HS-27A (cell line): Measurements from ENCODE around the gene TRAPPC8.
"Not testable (repeated sequence)": the region's sequence is repeated elsewhere in the genome, so short reads cannot be mapped to it uniquely, and the experiment has no call there.

Experiments
- DNase-seq: peaks from one replicate; pipeline ENCODE4 v3.0.0-alpha.2; 2012; ENCODE audit warnings: low read depth, missing footprints

TRAPPC8 gene

DNA sequence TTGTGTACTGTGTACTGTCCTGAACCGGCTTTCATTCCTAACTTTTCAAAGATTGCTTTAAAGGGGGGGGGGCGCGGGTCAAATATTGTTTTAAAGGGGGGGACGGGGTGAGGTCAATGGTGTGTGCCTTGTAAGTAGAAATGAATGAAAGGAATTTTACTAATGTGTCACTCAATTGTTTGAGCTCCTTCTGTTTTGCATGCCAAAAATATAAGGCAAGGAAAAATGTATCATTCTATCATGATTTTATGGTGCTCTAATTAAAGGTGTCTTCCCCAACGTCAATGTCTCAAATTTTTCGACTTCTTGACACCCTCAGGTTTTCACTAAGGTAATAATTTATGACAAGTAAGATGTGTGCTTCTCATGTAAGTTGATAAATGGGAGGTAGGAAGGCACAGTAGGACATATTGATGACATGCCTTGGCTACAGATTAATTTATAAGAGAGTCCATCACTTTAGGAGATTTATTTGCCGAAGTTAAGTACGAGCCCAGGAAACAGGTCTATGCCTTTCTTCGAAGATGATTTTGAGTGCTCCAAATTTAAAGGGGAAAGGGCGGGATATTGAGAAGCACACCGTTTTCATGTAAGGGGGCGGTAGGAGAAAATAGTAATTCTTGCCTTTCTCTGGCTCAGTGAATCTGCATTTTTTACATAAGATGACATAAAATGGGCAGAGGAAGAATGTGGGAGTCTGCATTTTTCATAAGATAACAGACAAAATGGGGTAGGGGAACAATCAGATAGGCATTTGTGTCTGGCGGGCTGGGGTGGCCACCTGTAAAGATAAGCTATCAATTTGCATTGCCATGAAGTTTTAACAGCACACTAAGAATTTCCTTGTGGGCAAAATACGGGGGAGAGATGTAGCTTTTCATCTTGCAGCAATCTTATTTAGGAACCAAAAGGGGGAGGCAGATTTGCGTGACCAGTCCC lies 1.2 kb upstream of the TRAPPC8 start:
- DNase-seq: no peak

GRCh38 chr18:31942291-31942998 lies 483 bp downstream of the TRAPPC8 start:
- no peak for DNase-seq

DNA sequence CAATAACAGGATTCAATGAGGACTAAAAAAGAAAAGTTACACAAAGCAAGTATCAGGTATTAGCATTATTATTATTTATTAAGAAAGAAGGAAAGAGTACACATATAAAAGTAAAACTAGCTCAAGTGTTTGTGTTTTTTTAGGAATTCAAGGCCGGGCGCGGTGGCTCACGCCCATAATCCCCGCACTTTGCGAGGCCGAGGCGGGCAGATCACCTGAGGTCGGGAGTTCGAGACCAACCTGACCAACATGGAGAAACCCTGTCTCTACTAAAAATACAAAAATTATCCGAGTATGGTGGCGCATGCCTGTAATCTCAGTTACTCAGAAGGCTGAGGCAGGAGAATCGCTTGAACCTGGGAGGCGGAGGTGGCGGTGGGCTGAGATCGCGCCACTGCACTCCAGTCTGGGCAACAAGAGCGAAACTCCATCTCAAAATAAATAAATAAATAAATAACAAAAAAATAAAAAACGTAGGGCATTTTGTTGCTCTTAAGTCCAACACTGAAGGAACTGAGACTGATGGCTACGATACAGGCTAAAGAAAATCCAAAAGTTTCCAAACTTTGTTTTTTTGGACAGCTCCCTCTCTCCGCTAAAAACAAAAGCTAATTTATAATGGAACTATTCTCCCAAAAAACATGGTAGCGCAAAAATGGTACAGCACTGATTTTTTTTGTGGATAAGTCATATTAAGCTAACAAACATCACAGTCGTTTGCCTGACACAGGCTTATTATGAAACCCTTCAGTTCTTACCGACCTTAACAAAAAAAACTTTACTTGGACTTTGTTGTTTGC lies 1.7 kb downstream of the TRAPPC8 start:
- no peak for DNase-seq

DNA sequence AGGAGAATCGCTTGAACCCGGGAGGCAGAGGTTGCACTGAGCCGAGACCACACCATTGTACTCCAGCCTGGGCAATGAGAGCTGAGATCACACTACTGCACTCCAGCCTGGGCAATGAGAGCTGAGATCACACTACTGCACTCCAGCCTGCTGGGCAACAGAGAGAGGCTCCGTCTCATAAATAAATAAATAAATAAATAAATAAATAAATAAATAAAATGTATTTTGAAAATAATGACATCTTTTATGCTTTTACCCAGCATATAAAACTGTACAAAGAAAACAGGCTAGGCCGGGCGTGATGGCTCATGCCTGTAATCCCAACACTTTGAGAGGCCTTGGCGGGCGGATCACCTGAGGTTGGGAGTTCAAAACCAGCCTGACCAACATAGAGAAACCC lies 8.2 kb downstream of the TRAPPC8 start:
- not testable (repeated sequence) for DNase-seq

- no peak for DNase-seq
These were observed 11.1 kb downstream of the TRAPPC8 start for GRCh38 chr18:31931886-31932240.

GRCh38 chr18:31931163-31931885 lies 11.6 kb downstream of the TRAPPC8 start:
- no peak for DNase-seq

DNA sequence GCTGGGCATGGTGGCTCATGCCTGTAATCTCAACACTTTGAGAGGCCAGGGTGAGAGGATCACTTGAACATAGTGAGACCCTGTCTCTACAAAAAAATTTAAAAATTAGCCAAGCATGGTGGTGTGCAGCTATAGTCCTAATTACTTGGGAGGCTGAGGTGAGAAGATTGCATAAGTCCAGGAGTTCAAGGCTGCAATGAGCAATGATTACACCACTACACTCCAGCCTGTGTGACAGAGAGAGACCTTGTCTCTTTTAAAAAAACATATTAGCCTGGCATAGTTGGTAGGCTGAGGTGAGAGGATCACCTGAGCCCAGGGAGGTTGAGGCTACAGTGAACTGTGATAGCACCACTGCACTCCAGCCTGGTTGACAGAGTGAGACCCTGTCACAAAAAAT lies 13.7 kb downstream of the TRAPPC8 start:
- no peak for DNase-seq

DNA sequence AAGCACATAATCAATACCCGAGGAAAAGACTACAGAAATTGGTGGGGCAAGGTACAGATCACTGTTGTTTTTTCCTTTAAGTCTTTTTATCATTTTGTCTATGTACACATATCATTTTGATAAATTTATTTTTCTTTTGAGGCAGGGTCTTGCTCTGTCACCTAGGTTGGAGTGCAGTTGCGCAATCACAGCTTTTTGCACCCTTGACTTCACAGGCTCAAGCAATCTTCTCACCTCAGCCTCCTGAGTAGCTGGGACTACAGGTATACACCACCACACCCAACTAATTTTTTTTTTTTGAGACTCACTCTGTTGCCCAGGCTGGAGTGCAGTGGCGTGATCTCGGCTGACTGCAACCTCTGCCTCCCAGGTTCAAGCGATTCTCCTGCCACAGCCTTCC lies 15.9 kb downstream of the TRAPPC8 start:
- DNase-seq: not testable (repeated sequence)

- no peak for DNase-seq
These were observed 22.7 kb downstream of the TRAPPC8 start for GRCh38 chr18:31920277-31920676.

DNA sequence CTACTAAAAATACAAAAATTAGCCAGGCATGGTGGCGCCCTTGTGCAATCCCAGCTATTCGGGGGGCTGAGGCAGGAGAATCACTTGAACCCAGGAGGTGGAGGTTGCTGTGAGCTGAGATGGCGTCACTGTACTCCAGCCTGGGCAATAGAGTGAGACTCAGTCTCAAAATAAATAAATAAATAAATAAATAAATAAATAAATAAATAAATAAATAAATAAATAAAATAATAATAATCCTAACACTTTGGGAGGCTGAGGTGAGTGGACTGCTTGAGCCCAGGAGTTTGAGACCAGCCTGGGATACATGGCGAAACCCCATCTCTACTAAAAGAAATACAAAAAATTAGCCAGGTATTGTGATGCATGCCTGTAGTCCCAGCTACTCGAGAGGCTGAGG lies 23.6 kb downstream of the TRAPPC8 start:
- DNase-seq: not testable (repeated sequence)

- no peak for DNase-seq
These were observed 24.2 kb downstream of the TRAPPC8 start for GRCh38 chr18:31918733-31919132.

DNA sequence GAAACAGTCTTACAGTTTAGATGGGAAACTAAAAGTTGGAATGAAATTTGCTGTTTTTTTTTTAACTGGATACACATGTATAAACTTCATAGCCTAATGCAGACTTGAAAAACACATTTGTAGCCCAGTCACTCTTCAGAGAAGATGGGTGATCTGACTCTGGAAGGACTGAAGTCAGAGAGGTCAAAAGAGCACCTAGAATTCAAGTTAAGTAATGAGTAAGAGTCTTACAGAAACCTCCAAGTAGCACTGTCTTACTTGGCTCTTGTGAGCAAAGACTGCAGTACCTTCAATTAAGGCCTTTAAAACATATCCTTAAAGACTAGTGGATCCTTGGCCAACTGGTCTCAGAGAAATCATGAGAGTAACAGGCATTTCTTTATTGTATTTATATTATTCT lies 41.9 kb downstream of the TRAPPC8 start:
- DNase-seq: no peak

- not testable (repeated sequence) for DNase-seq
These were observed 43.2 kb downstream of the TRAPPC8 start for GRCh38 chr18:31899771-31900170.

DNA sequence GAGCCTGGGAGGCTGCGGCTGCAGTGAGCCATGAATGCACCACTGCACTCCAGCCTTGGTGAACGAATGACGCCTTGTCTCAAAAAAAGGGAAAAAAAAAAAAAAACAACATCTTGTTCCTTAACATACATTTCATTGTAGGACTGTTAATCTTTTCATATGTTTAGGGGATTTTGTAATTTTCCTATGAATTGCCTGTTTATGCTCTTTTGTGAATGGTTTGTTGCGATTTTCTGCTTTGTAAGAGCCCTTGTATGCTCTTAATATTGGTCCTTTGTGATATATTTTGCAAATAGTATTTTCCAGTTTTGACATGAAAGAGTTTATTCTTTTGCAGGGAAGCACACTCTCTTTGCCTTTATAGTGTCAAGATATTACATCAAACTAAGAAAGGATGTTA lies 50.0 kb downstream of the TRAPPC8 start:
- no peak for DNase-seq

- no peak for DNase-seq
These were observed 51.4 kb downstream of the TRAPPC8 start for GRCh38 chr18:31891566-31891965.

GRCh38 chr18:31884020-31884419 lies 58.9 kb downstream of the TRAPPC8 start:
- DNase-seq: no peak

DNA sequence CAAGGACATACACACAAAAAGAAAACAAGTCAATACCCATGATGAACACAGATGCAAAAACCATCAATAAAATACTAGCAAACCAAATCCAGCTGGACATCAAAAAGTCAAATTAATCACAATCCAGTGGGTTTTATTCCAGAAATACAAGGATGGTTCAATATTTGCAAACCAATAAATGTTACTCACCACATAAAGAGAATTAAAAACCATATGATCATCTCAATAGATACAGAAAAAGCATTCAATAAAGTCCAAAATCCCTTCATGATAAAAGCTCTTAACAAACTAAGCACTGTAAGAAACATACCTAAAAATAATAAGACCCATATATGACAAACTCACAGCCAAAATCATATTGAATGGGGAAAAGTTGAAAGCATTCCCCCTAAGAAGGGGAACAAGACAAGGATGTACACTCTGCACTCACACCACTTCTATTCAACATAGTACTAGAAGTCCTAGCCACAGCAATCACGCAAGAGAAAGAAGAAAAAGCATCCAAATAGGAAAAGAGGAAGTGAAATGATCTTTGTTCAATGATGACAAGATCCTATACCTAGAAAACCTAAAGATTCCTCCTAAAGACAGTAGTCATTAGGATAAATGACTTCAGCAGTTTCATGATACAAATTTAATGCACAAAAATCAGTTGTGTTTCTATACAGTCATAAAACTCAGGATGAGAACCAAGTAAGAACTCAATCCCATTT lies 62.6 kb downstream of the TRAPPC8 start:
- no peak for DNase-seq

GRCh38 chr18:31878358-31878757 lies 64.6 kb downstream of the TRAPPC8 start:
- no peak for DNase-seq

DNA sequence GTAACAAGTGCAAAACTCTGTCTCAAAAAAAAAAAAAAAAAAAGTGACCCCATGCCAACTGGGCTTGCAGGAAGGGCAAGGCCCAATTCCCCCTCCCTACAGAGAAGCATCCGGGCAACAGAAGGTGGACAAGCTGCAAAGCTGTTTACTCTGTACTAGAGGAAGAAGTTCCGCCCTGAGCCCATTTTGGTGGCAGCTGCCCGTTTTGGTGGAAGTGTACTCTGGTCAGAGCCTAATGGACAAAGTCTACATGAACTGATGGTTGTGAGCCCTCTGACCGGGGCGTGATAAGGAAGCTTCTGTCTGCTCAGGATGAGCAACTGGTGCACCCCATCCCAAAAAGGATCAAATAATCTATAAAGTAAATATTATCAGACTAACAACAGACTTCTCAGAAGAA lies 65.0 kb downstream of the TRAPPC8 start:
- no peak for DNase-seq

GRCh38 chr18:31876707-31877106 lies 66.2 kb downstream of the TRAPPC8 start:
- no peak for DNase-seq

DNA sequence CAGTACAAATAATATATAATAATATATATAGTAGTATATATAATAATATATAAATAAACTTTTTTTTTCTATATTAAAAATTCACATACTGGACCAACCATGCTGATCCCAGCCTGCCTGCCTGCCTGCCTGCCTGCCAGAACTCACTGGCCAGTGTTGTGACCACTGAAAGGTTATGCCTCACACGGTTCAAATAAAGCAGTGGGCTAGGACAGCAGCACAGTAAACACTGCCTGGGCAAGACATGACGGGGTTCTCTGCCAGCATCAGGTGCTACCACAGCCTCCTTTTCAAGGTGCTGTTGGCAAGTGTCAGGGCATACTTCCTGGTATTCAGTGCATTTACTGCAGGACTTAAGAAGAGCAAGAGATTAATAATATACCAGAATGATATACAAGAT lies 67.6 kb downstream of the TRAPPC8 start:
- no peak for DNase-seq
